Activated T-helper 17 cell treated with anti-CD3 and anti-CD28 coated beads, Interleukin-2, amount 50 U/mL, for 72 hours (primary cell): ENCODE measurements around the gene GOSR2. TPM values are rescaled to one million over a fixed set of nuclear protein-coding genes. Genes with fewer than 3 reads are reported as not detected.

Experiments used
- ATAC-seq: fragments of 150-1000 bp; cut with Tn5 transposase; replicated peaks from 2 replicates; pipeline ENCODE4 v1.10.0; 2021; ENCODE audit warnings: mild to moderate bottlenecking, moderate library complexity
- H3K27ac Mint-ChIP-seq: one replicate; pipeline ENCODE4 v1.8.0; 2022; ENCODE audit warnings: mixed read lengths
- H3K27me3 Mint-ChIP-seq: one replicate; pipeline ENCODE4 v1.8.0; 2022; ENCODE audit warnings: mixed read lengths
- H3K36me3 Mint-ChIP-seq: one replicate; pipeline ENCODE4 v1.8.0; 2022; ENCODE audit warnings: low read depth, mild to moderate bottlenecking, mixed read lengths
- H3K4me1 Mint-ChIP-seq: one replicate; pipeline ENCODE4 v1.8.0; 2022; ENCODE audit warnings: mixed read lengths
- H3K4me3 Mint-ChIP-seq: one replicate; pipeline ENCODE4 v1.8.0; 2022; ENCODE audit warnings: mild to moderate bottlenecking, mixed read lengths
- H3K9me3 Mint-ChIP-seq: one replicate; pipeline ENCODE4 v1.8.0; 2022; ENCODE audit warnings: mixed read lengths
- total RNA-seq, 2 donors: library from RNA; stranded (reverse); gene quantifications; one replicate each; pipeline ENCODE4 v1.2.3, GENCODE V29; 2022

GOSR2 gene
- total RNA-seq, 2 donors from 2014 or later: 45.8 to 53.7 TPM

DNA sequence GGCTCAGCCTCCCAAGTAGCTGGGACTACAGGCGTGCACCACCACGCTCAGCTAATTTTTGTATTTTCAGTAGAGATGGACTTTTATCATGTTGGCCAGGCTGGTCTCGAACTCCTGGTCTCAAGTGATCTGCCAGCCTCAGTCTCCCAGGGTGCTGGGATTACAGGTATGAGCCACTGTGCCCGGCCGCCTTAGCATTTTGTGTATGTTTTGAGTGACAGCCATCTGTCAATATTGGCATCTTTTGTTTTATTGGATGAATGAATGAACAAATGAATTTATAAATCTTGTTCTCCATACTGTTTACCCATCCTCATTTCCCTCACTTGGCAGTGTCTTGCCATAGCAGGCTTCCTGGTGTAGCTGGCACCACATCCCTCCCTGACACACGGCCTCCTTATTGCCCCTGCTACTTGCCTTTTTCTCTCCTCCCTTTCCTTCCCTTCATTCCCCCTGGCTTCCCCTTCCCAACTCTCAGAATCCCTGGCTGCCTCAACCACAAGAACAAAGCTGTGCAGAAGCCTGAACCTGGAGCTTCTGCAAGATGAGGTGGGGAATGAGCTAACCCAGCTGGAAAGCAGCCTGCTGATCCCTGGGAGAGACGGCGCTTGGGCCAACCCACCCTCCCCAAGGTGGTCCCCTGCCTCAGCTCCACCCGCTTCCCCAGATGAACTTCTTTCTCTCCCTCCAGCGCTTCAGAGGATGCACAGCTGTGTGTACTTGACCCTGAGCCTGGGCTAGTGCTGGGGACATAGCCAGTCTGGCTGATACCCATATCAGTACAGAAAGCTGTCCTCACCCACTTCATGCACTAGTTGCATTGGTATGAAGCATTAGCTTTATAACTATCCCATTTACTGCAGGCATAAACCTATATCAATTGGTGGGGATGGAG lies 37.3 kb upstream of the GOSR2 start:
- H3K27ac Mint-ChIP-seq: no peak overlapping the region
- H3K27me3 Mint-ChIP-seq: peaks cover 3% of the 10 kb centered on the region
- no peaks in the 10 kb centered on the region for H3K36me3 Mint-ChIP-seq
- no peaks in the 10 kb centered on the region for H3K9me3 Mint-ChIP-seq
- no peak overlapping the region for H3K4me3 Mint-ChIP-seq
- H3K4me1 Mint-ChIP-seq: no peaks in the 10 kb centered on the region
- no peak for ATAC-seq

DNA sequence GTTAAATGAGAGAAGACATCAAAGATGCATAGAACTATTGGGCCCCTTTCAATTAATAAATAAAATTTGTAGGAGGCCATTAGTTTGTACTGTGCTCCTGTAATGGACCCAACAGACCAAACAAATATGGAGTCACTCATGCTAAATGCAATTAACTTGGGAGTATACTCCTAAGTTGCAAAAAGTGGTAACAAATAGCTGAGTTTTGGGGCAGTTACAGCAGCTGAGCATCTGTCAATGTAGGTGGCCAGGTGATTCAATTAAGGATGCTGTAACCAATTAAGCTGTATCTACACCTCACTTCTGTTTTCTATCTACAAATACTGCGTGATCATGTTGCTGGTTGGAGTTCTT lies 36.7 kb upstream of the GOSR2 start:
- H3K9me3 Mint-ChIP-seq: no peaks in the 10 kb centered on the region
- H3K4me1 Mint-ChIP-seq: no peaks in the 10 kb centered on the region
- H3K36me3 Mint-ChIP-seq: no peaks in the 10 kb centered on the region
- H3K27ac Mint-ChIP-seq: no peak overlapping the region
- peaks cover 3% of the 10 kb centered on the region for H3K27me3 Mint-ChIP-seq
- no peak overlapping the region for H3K4me3 Mint-ChIP-seq
- no peak for ATAC-seq

DNA sequence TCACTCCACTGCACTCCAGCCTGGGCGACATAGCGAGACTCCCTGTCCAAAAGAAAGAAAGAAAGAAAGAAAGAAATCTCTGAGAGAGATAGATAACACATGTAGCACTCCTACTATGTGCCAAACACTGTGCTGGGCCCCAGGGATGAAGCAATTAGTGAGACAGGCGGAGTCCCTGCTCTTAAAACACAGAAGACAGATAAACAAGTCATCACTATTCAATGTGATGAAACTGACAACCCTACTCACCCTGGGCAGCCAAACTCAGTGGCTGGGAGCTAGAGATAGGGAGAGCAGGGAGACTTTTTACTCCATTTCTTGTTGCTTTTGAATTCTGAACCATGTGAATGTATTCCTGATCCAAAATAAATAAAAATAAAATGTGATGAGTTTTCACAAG lies 35.2 kb upstream of the GOSR2 start:
- ATAC-seq: no peak
- no peak overlapping the region for H3K27ac Mint-ChIP-seq
- no peaks in the 10 kb centered on the region for H3K36me3 Mint-ChIP-seq
- H3K4me3 Mint-ChIP-seq: no peak overlapping the region
- H3K9me3 Mint-ChIP-seq: no peaks in the 10 kb centered on the region
- peaks cover 10% of the 10 kb centered on the region for H3K27me3 Mint-ChIP-seq
- H3K4me1 Mint-ChIP-seq: no peaks in the 10 kb centered on the region

DNA sequence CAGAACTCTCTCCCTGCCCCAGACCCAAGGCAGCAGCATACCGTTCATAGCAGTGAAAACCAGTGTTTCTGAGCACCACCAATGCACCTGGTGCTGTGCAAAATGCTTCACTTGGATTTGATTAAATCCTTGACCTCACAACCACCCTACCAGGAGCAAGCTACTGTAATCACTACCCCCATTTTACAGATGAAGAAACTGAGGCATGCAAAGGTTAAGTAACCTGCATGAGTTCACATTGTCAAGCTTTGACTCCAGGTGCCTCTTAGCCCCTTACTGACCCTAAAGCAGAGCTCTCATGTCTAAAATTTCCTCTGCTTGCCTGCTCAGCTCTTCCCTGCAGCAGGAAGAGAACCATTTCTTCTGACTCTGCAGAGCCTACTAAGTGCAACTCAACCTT lies 34.2 kb upstream of the GOSR2 start:
- no peaks in the 10 kb centered on the region for H3K36me3 Mint-ChIP-seq
- no peak overlapping the region for H3K27ac Mint-ChIP-seq
- no peaks in the 10 kb centered on the region for H3K4me1 Mint-ChIP-seq
- peaks cover 15% of the 10 kb centered on the region for H3K27me3 Mint-ChIP-seq
- no peak overlapping the region for H3K4me3 Mint-ChIP-seq
- ATAC-seq: no peak
- H3K9me3 Mint-ChIP-seq: no peaks in the 10 kb centered on the region

DNA sequence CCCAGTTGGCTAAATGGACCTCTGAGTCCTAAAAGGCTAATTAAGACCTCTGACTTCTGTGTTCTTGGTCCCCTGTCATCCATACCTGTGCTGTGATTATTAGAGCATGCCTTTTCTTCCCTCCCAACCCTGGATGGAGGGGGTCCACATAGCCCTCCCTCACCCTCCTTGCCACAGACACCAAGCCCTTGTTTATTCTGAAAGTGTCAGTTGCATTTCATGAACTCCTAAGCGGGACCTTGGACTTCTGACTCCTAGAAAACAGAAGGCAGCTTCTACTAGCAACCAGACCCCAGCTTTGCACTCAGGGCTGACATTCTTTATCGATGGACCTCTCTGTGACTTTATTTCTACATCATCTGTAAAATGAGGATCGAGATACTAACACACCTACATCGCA lies 33.4 kb upstream of the GOSR2 start:
- H3K4me1 Mint-ChIP-seq: no peaks in the 10 kb centered on the region
- H3K9me3 Mint-ChIP-seq: no peaks in the 10 kb centered on the region
- H3K27me3 Mint-ChIP-seq: peaks cover 15% of the 10 kb centered on the region
- H3K36me3 Mint-ChIP-seq: no peaks in the 10 kb centered on the region
- no peak overlapping the region for H3K4me3 Mint-ChIP-seq
- H3K27ac Mint-ChIP-seq: no peak overlapping the region
- no peak for ATAC-seq

DNA sequence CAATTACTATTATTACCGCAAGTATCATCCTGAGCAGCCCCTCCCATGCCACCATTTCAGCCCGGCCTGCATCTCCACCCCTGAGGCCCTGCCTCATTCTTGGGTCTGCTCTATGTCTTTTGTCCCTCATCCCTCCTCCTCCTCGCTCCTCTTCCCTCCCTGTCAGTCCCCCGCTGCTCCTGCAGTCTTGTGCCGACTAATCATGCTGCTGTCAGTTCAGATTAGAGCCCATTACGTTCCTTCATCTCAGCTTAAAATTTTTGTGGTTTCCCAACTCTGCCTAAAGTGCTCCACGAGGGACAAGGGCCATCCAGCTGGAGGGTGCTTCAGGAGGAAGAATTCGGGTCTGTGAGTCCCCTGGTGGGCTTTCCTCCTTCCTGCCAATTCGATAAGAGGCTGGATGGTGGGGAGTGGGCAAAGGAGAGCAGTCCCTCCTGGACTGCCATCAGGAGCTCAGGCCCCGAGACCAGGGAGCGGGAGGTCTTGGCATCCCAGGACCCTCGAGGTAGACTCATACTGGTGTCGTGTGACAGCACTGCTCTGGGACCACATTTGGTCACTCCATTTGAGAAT lies 32.9 kb upstream of the GOSR2 start:
- Mint-ChIP-seq H3K36me3 (no peaks in the 10 kb centered on the region), H3K9me3 (no peaks in the 10 kb centered on the region), H3K27ac (no peak overlapping the region), H3K4me3 (no peak overlapping the region), H3K27me3 (peaks cover 15% of the 10 kb centered on the region), H3K4me1 (no peaks in the 10 kb centered on the region)
- ATAC-seq: no peak

DNA sequence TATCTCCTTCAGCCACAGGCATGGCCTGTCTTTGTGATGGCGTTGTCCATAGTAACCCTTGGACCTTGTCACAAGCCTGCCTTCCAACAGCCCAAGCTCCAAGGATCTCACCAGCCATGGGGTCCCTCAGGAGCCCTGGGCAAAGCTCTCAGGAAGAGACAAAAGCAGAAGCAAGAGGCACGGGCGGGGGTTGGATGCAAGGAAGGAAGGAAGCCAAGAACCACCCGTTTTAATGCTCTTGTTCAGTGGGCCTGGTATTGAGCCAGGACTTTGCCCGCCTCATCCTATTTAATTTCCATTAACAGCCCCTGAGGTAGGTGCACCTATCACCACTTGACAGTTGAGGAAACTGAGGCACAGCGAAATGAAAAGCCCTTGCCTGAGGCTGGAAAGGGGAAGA lies 32.3 kb upstream of the GOSR2 start:
- H3K36me3 Mint-ChIP-seq: no peaks in the 10 kb centered on the region
- no peak overlapping the region for H3K27ac Mint-ChIP-seq
- H3K4me3 Mint-ChIP-seq: no peak overlapping the region
- no peak for ATAC-seq
- no peaks in the 10 kb centered on the region for H3K4me1 Mint-ChIP-seq
- H3K27me3 Mint-ChIP-seq: peaks cover 15% of the 10 kb centered on the region
- no peaks in the 10 kb centered on the region for H3K9me3 Mint-ChIP-seq

DNA sequence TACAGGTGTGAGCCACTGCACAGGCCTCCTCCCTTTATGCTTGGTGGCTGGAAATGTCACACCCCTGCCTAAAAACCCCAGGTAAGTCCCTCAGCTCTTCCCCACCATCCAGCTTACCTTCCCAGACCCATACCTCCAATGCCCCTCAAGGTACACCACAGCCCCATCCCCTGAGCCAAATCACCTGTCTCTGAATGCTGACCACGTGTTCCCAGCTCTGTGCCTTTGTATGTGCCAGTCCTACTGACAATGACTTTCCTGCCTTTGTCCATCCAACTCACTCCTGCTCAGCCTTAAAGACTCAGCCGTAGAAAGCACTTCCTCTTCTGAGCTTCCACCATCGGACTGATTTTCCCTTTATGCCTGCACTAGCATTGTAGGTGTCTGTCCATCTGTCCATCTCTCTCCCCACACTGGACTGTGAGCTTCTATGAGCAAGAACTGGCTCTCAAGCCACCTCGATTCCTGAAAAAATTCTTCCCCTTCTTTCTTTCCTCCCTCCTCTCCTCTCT lies 30.7 kb upstream of the GOSR2 start:
- Mint-ChIP-seq H3K4me1 (no peaks in the 10 kb centered on the region), H3K9me3 (no peaks in the 10 kb centered on the region), H3K36me3 (no peaks in the 10 kb centered on the region), H3K4me3 (no peak overlapping the region), H3K27me3 (peaks cover 15% of the 10 kb centered on the region), H3K27ac (no peak overlapping the region)
- ATAC-seq: no peak

DNA sequence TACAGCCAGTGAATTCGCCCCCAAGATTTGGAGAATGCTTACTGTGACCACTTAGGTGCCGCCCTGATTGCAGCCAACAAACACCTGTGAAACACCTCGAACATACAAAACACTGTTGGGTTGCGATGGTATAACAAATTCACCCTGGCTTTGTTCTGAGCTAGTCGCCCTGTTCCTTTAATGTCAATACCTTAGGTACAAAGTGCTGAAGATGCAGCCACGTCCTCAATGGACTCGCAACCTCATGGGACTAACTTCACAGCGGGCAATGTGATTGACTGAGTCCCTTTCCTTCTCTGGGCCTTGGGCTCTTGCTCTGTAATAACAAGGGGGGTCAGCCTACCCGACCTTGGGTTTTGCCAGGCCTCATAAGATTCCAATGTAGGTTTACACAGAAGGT lies 28.9 kb upstream of the GOSR2 start:
- H3K9me3 Mint-ChIP-seq: no peaks in the 10 kb centered on the region
- no peak for ATAC-seq
- no peaks in the 10 kb centered on the region for H3K36me3 Mint-ChIP-seq
- no peak overlapping the region for H3K4me3 Mint-ChIP-seq
- peaks cover 11% of the 10 kb centered on the region for H3K27me3 Mint-ChIP-seq
- H3K27ac Mint-ChIP-seq: no peak overlapping the region
- H3K4me1 Mint-ChIP-seq: no peaks in the 10 kb centered on the region

DNA sequence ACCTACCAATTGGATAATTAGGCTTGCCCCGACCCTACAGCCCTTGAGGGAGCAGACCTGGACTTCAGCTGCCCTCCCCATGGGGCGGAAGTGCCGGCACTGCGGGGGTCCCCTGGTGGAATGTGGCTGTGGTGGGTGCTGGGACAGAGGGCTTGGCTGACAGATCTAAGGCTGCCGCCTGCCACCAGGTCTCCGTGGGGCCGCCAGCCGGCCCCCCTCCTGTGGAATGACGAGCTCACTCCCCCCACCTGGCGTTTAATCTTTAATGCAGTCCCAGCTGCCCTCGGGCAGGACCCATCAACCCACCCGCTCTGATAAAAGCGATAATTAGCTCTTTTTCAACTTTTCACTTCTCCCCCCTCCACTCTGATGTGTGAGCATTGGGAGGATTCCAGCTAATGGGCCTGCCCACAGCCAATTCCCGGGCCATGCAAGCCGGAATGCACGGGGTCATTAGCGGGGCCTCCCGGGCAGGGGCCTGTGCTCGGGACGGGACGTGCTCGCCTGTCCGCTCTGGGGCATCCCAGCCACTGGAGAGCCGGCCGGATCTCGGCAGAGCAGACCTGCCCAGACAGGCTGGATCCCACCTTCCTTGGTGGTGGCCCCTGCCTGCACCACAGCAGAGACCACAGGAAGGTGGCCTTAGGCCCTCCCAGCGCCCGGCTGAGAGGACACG lies 28.3 kb upstream of the GOSR2 start:
- ATAC-seq: no peak

DNA sequence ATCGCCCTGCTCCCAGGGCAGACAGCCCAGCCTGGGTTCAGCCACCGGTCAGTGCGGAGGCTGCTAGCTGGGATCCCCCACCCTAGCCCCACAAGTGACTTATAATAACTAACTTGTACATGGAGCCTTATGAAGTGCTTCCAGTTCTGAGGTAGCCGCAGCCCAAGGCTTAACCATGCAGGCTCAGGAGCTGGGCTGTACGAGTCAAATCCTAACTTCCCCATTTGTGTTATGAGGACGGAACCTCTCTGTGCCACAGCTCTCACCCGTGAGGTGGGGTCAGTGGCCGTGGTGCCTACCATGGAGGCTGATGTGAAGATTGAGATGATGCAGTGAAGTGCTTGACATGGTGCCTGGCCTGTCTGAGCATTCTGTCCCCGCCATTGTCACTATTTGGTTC lies 27.8 kb upstream of the GOSR2 start:
- no peaks in the 10 kb centered on the region for H3K4me1 Mint-ChIP-seq
- H3K27me3 Mint-ChIP-seq: peaks cover 11% of the 10 kb centered on the region
- no peaks in the 10 kb centered on the region for H3K9me3 Mint-ChIP-seq
- H3K4me3 Mint-ChIP-seq: no peak overlapping the region
- no peak overlapping the region for H3K27ac Mint-ChIP-seq
- no peak for ATAC-seq
- H3K36me3 Mint-ChIP-seq: no peaks in the 10 kb centered on the region

More for the DNA sequence above, 28.3 kb upstream of the GOSR2 start:
- Mint-ChIP-seq H3K9me3 (no peaks in the 10 kb centered on the region), H3K36me3 (no peaks in the 10 kb centered on the region), H3K4me1 (no peaks in the 10 kb centered on the region), H3K27ac (no peak overlapping the region), H3K4me3 (no peak overlapping the region), H3K27me3 (peaks cover 11% of the 10 kb centered on the region)

DNA sequence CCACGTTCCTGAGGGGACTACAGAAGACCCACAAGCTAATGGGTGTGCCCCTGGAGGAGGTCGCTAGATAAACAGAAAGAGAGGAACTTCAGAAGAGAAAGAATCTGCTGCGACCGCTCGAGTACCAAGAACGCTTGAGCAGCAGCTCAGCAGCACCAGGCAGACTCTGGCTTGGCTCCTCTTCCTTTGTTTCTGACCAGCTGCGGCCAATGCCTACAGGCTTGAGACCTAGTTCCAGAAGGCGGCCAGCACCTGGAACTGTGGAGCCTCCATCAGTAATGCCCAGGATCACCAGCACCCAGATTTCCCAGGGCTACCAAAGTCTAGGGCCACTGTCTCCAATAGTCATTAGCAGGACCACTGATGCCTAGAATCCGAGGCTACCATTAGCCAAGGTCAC lies 26.0 kb upstream of the GOSR2 start:
- H3K4me3 Mint-ChIP-seq: no peak overlapping the region
- no peak for ATAC-seq
- no peaks in the 10 kb centered on the region for H3K9me3 Mint-ChIP-seq
- peaks cover 11% of the 10 kb centered on the region for H3K27me3 Mint-ChIP-seq
- no peak overlapping the region for H3K27ac Mint-ChIP-seq
- H3K36me3 Mint-ChIP-seq: no peaks in the 10 kb centered on the region
- no peaks in the 10 kb centered on the region for H3K4me1 Mint-ChIP-seq

DNA sequence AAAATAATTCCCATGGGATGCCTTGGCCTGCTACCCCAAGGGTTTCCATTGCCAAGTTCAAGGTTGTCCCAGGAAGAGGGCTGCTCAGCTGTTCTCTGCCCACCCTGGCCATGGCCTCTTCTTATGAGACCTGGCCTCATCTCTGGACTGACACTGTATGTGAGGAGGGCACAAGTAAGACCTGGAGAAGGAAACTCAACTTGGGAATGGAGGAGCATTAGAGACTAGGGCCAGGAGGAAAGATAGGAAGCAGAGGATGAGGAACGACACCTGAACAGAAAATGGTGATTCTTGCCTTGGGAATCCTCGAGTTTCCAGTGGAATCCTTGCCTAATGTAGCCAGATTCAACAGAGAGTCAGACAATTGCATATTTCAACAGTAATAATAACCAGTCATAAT lies 24.6 kb upstream of the GOSR2 start:
- no peak overlapping the region for H3K27ac Mint-ChIP-seq
- no peak overlapping the region for H3K4me3 Mint-ChIP-seq
- H3K27me3 Mint-ChIP-seq: peaks cover 7% of the 10 kb centered on the region
- ATAC-seq: no peak
- H3K36me3 Mint-ChIP-seq: no peaks in the 10 kb centered on the region
- no peaks in the 10 kb centered on the region for H3K4me1 Mint-ChIP-seq
- no peaks in the 10 kb centered on the region for H3K9me3 Mint-ChIP-seq

DNA sequence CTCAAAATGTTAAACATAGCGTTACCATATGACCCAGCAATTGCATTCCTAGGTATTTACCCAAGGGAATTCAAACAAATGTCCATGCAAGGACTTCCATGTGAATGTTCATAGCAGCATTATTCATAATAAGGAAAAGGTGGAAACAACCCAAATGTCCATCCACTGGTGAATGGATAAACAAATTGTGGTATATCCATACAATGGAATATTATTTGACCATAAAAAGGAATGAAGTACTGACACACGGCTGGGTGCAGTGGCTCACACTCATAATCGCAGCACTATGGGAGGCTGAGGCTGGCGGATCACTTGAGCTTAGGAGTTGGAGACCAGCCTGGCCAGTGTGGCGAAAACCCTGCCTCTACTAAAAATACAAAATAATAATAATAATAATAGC lies 24.1 kb upstream of the GOSR2 start:
- Mint-ChIP-seq H3K4me1 (no peaks in the 10 kb centered on the region), H3K27ac (no peak overlapping the region), H3K27me3 (peaks cover 7% of the 10 kb centered on the region), H3K9me3 (no peaks in the 10 kb centered on the region), H3K36me3 (no peaks in the 10 kb centered on the region), H3K4me3 (no peak overlapping the region)
- ATAC-seq: no peak

DNA sequence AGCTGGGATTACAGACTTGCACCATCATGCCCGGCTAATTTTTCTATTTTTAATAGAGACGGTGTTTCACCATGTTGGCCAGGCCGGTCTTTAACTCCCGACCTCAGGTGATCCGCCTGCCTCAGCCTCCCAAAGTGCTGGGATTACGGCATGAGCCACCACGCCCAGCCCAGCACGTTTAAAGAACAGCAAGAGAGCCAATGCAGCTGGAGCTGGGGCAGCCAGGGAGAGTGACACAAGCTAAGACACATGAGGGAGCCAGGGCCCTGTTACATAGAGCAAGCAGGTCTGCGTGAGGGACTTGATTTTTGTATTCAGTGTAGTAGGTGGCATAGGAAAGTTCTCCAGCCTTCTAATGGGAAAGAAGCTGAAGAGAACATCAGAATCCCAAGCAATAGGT lies 21.7 kb upstream of the GOSR2 start:
- ATAC-seq: no peak
- Mint-ChIP-seq H3K4me1 (no peaks in the 10 kb centered on the region), H3K36me3 (no peaks in the 10 kb centered on the region), H3K4me3 (no peak overlapping the region), H3K9me3 (no peaks in the 10 kb centered on the region), H3K27me3 (peaks cover 14% of the 10 kb centered on the region), H3K27ac (no peak overlapping the region)
